GM12878 (cell line): ENCODE measurements around the gene POLD2. TPM values are rescaled to one million over a fixed set of nuclear protein-coding genes. Genes with fewer than 3 reads are reported as not detected.
A peak's percentile ranks its signal among the peaks of the same experiment; 100 is the strongest.

Experiments used
- ATAC-seq: fragments of 200-7000 bp; cut with Tn5 transposase; 3 replicates; pipeline ENCODE4 v1.9.1; 2020; ENCODE audit warnings: mild to moderate bottlenecking, moderate library complexity
- BruUV-seq: library from RNA; stranded (reverse); fragments of 400-500 nt; replicated peaks from 2 replicates; lab custom pipeline; 2021; lab: Mats Ljungman, UMichigan
- CTCF ChIA-PET: fragments of 300-600 bp; sonication (Branson Sonifier 250); formaldehyde crosslinking; extraction: SDS; loops from one replicate; lab custom pipeline; 2021; ENCODE audit warnings: inconsistent platforms; lab: Yijun Ruan, JAX
- POLR2A ChIA-PET: fragments of 350-600 bp; formaldehyde crosslinking; extraction: SDS; loops from one replicate; lab custom pipeline; 2021; ENCODE audit warnings: inconsistent platforms; lab: Charles Lee
- RAD21 ChIA-PET: fragments of 300-600 bp; sonication (Branson Sonifier 250); formaldehyde crosslinking; loops from one replicate; lab custom pipeline; 2023; ENCODE audit warnings: antibody characterized with exemption; ENCODE audit not compliant: unreplicated experiment; lab: Charles Lee
- SMC1A ChIA-PET: fragments of 300-600 bp; sonication (Branson Sonifier 250); formaldehyde crosslinking; loops from one replicate; lab custom pipeline; 2023; ENCODE audit not compliant: unreplicated experiment, uncharacterized antibody; lab: Charles Lee
- DNase-seq: peaks from one replicate; pipeline ENCODE4 v3.0.0-alpha.2; 2011; ENCODE audit warnings: low read depth, low spot score
- FAIRE-seq: peaks from 3 replicates; lab custom pipeline; 2011; peaks lifted over from hg19 to GRCh38; lab: Jason Lieb, UNC
- H2AFZ ChIP-seq: 2 replicates; pipeline ENCODE4 v1.6.0; 2011; ENCODE audit warnings: low read depth, low read length, control low read depth; ENCODE audit not compliant: control insufficient read depth
- H3K27ac ChIP-seq: 2 replicates; pipeline ENCODE4 v1.5.1; 2011; ENCODE audit warnings: control low read depth; ENCODE audit not compliant: control insufficient read depth, insufficient read depth
- H3K27me3 ChIP-seq, 2 experiments: replicated peaks in 1 of 2; 2 replicates each; pipeline versions ENCODE4 v1.6.0 to v1.6.1; 2011; ENCODE audit warnings: low read length in 1 of 2; ENCODE audit not compliant: control insufficient read depth in 2 of 2, insufficient read depth in 2 of 2
- H3K36me3 ChIP-seq, 2 experiments: 2 replicates each; pipeline ENCODE4 v1.5.1; 2011; ENCODE audit warnings: low read length in 1 of 2; ENCODE audit not compliant: control insufficient read depth in 2 of 2, insufficient read depth in 2 of 2
- H3K4me1 ChIP-seq: 2 replicates; pipeline ENCODE4 v1.6.1; 2011; ENCODE audit warnings: mild to moderate bottlenecking, low read length, moderate library complexity, mixed read lengths; ENCODE audit not compliant: control insufficient read depth, insufficient read depth
- H3K4me2 ChIP-seq: 2 replicates; pipeline ENCODE4 v1.6.0; 2011; ENCODE audit warnings: control low read depth; ENCODE audit not compliant: control insufficient read depth, insufficient read depth
- H3K4me3 ChIP-seq: fragments of 200-600 bp; sonication (generic); 2 replicates; pipeline ENCODE4 v1.5.1; 2016
- H3K79me2 ChIP-seq: 2 replicates; pipeline ENCODE4 v1.6.0; 2011; ENCODE audit warnings: low read length; ENCODE audit not compliant: control insufficient read depth, insufficient read depth
- H3K9ac ChIP-seq: 2 replicates; pipeline ENCODE4 v1.8.0; 2011; ENCODE audit warnings: low read length, control low read depth, mixed read lengths; ENCODE audit not compliant: control insufficient read depth, insufficient read depth
- H3K9me3 ChIP-seq: replicated peaks from 3 replicates; pipeline ENCODE4 v1.5.1; 2011; ENCODE audit warnings: mild to moderate bottlenecking, low read length; ENCODE audit not compliant: control insufficient read depth, insufficient read depth
- H4K20me1 ChIP-seq: 2 replicates; pipeline ENCODE4 v1.6.0; 2011; ENCODE audit not compliant: control insufficient read depth, insufficient read depth
- CHD2 ChIP-seq: IDR thresholded peaks from 2 replicates; pipeline ENCODE4 v1.6.1; 2011; ENCODE audit warnings: low read depth, low read length, improper control_type of control experiment, borderline replicate concordance
- EGR1 ChIP-seq, 2 experiments: IDR thresholded peaks; 1 replicate in 1 of 2; 2 replicates in 1 of 2; pipeline ENCODE4 v1.6.1; 2011 to 2012; ENCODE audit warnings: low read depth in 2 of 2, low read length in 2 of 2, borderline replicate concordance in 1 of 2, mild to moderate bottlenecking in 1 of 2, moderate library complexity in 1 of 2
- NFXL1 ChIP-seq: fragments of 450-650 bp; IDR thresholded peaks from 2 replicates; pipeline ENCODE4 v1.6.1; 2017; ENCODE audit warnings: antibody characterized with exemption, mild to moderate bottlenecking, borderline replicate concordance
- NR2F1 ChIP-seq: fragments of 450-650 bp; conservative IDR thresholded peaks from 2 replicates; pipeline ENCODE4 v1.6.1; 2017; ENCODE audit warnings: mild to moderate bottlenecking
- PML ChIP-seq: IDR thresholded peaks from 2 replicates; pipeline ENCODE4 v1.6.1; 2012; ENCODE audit warnings: low read length, inconsistent platforms
- POLR2A ChIP-seq: IDR thresholded peaks from 2 replicates; pipeline ENCODE4 v1.6.1; 2011; ENCODE audit warnings: low read depth, mild to moderate bottlenecking, low read length
- POLR2AphosphoS2 ChIP-seq: IDR thresholded peaks from 2 replicates; pipeline ENCODE4 v1.6.1; 2011; ENCODE audit warnings: low read depth, mild to moderate bottlenecking, low read length, improper control_type of control experiment, moderate library complexity
- POLR2AphosphoS5 ChIP-seq: IDR thresholded peaks from 2 replicates; pipeline ENCODE4 v1.6.1; 2011; ENCODE audit warnings: mild to moderate bottlenecking, low read length, inconsistent platforms
- POU2F2 ChIP-seq: IDR thresholded peaks from 3 replicates; pipeline ENCODE4 v1.6.1; 2011; ENCODE audit warnings: low read depth, mild to moderate bottlenecking, low read length, borderline replicate concordance
- SMAD5 ChIP-seq: IDR thresholded peaks from 2 replicates; pipeline ENCODE4 v1.6.1; 2016; ENCODE audit warnings: antibody characterized with exemption, low read depth
- TARDBP ChIP-seq: IDR thresholded peaks from 2 replicates; pipeline ENCODE4 v1.6.1; 2016; ENCODE audit warnings: borderline replicate concordance
- ZBED1 ChIP-seq: IDR thresholded peaks from 2 replicates; pipeline ENCODE4 v1.6.1; 2016; ENCODE audit warnings: borderline replicate concordance
- WGBS: methylation state at CpG from one replicate; pipeline ENCODE4 v1.1.6; 2016; ENCODE audit warnings: low lambda C conversion rate; ENCODE audit not compliant: insufficient replicate concordance, insufficient coverage; ENCODE audit errors: missing lambda C conversion rate; 5-methylcytosine and 5-hydroxymethylcytosine counted together
- in situ Hi-C: fragments of 300-500 bp; cut with MboI; formaldehyde crosslinking; loops from 9 replicates; pipeline ENCODE4 v1.14.3; 2018; ENCODE audit warnings: mixed read lengths
- intact Hi-C: fragments of 100-400 bp; cut with micrococcal nuclease; formaldehyde crosslinking; loops from one replicate; pipeline ENCODE4 v1.14.2; 2022; ENCODE audit not compliant: unreplicated experiment
- polyA plus RNA-seq, 11 experiments: library from polyadenylated mRNA; depleted of rRNA in 4 of 11; unstranded in 6 of 11; stranded (reverse) in 5 of 11; fragments of >200 nt; fragmentation: Nextera tagmentation in 4 of 11; fragmentation: Illumina TruSeq in 1 of 11; extraction: Ambion mirVana in 4 of 11; extraction: Trizol in 1 of 11; gene quantifications; 1 replicate in 1 of 11; 2 replicates in 10 of 11; pipeline versions ENCODE4 v1.2.1 to v1.2.3, GENCODE V29; 2011 to 2016; ENCODE audit warnings: inconsistent platforms in 2 of 11, missing spikeins in 2 of 11, low read depth in 1 of 11
- total RNA-seq, 4 experiments: library from RNA; depleted of rRNA in 3 of 4; stranded (reverse); fragments of >200 nt in 3 of 4; fragmentation: Illumina TruSeq in 1 of 4; extraction: Trizol in 1 of 4; gene quantifications; 2 replicates each; pipeline versions ENCODE4 v1.2.1 to v1.2.3, GENCODE V29; 2013 to 2021
- TF ChIP-seq, protein P1 (sequence below): fragments of 450-650 bp; IDR thresholded peaks from 2 replicates; pipeline ENCODE4 v1.6.1; 2017; ENCODE audit warnings: mild to moderate bottlenecking, moderate library complexity

The POLD2 gene
- total and polyA plus RNA-seq, 10 of the 15 experiments (the other 5 are each of a cell fraction or from before 2014, with no cell fraction given): 19.1 to 287 (median 169) TPM

DNA sequence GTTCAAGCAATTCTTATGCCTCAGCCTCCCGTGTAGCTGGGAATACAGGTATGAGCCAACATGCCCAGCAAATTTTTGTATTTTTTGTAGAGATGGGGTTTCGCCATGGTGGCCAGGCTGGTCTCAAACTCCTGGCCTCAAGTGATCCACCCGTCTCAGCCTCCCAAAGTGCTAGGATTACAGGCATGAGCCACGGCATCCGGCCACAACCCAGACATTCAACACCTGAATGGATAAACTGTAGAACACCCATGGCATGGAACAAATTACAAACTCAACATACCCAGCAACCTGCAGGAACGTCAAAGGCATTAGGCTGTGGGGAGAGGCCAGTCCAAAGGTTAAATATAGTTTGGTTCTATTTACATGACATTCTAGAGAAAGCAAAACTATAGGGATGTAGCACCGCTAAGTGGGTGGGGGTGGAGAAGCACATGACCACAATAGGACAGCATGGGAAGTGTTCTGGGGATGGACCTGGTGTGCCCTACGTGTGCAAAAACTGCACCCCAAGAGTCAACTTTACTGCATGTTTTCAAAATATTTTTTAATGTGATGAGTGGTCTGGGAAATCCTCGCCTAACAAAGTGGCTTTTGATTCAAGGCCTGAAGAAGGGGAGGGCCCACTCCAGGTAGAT, 51.5 kb downstream of the POLD2 start:
- WGBS: 71% methylated on average over 9 of the region's 9 CpGs
- Histone ChIP-seq H3K27me3 (no peaks in the 10 kb centered on the region), H3K27ac (no peak overlapping the region), H2AFZ (no peak overlapping the region), H3K79me2 (no peaks in the 10 kb centered on the region), H4K20me1 (no peaks in the 10 kb centered on the region), H3K36me3 (peaks cover 19 to 24% of the 10 kb centered on the region in 2 experiments), H3K4me1 (no peaks in the 10 kb centered on the region; the same call in 1 of the 2 replicates), H3K9ac (no peak overlapping the region), H3K4me3 (no peak overlapping the region), H3K9me3 (no peaks in the 10 kb centered on the region)
- no peak for DNase-seq
- intact Hi-C loops: loop anchor here (2.0 kb wide), 1 partner anchor 125 kb away; no protein-coding TSS in a partner anchor
- RAD21 ChIA-PET: no interaction called here
- POLR2A ChIA-PET: interaction anchor here (0.5 kb wide), 1 partner anchor 436 kb away, joined by 4 read pairs; no protein-coding TSS in a partner anchor
- no peak for ATAC-seq
- in situ Hi-C loops: no loop called here
- no TSS peak for BruUV-seq
- SMC1A ChIA-PET: interaction anchor here (0.8 to 1.6 kb wide), 3 partner anchors 9 to 52 kb away, joined by 3 to 4 read pairs (median 3); no protein-coding TSS in a partner anchor
- TF ChIP-seq PML (peak; percentile 46; the same call in 1 of the 2 replicates), SMAD5 (peak; percentile 49; the same call in 1 of the 2 replicates), NFXL1 (no peak)
- TF ChIP-seq, all 136 proteins: peak for 2
- no peak for FAIRE-seq
- CTCF ChIA-PET: interaction anchor here (1.0 to 1.5 kb wide), 2 partner anchors 13 to 125 kb away, joined by 4 to 6 read pairs; no protein-coding TSS in a partner anchor
- H3K4me2 ChIP-seq: no peak overlapping the region

DNA sequence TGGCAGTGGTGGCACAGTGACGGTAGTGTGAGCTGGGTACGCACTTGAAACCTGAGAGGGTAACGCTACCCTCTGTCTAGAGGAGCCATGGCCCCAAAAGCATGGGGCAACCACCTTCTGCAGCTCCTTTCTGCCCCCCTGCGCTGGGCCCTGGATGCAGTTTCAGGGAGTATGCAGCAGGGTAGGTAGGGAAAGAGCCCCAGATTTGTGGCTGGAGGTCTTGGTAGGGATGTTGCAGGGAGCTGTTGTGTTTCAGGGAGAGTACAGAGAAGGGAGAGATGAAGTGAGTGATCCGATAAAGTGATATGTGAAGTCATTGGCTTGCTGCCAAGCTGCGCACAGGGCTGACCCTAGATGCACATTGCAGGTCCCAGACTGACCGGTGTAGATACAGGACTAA, 55.3 kb downstream of the POLD2 start:
- Histone ChIP-seq H3K79me2 (no peaks in the 10 kb centered on the region), H3K4me1 (no peaks in the 10 kb centered on the region), H3K36me3 (peaks cover 3% of the 10 kb centered on the region in 2 experiments; a peak in 2 of 4 replicates), H3K9me3 (no peaks in the 10 kb centered on the region), H3K4me2 (no peak overlapping the region)
- intact Hi-C loops: no loop called here
- no peak for DNase-seq
- POLR2A ChIA-PET: interaction anchor here (0.6 to 0.8 kb wide), 2 partner anchors 24 to 57 kb away, joined by 4 to 8 read pairs; partner anchors contain the start of gene DBNL
- TF ChIP-seq TARDBP (0 out of 2 replicates have a peak, but pooled peaks have one; percentile 27), EGR1 (IDR thresholded peaks at IDR 0.05; ENCODE audit: borderline replicate concordance in 1 of 2, low read depth in 2 of 2, low read length in 2 of 2) (0 out of 3 replicates have a peak, but pooled peaks of 1 of the 2 experiments have one; percentile 5), CHD2 (no peak), POU2F2 (peak; percentile 45; the same call in 1 of the 3 replicates), POLR2A (peak; percentile 57), POLR2AphosphoS2 (peak; percentile 54; the same call in 1 of the 2 replicates), NR2F1 (no peak), ZBED1 (0 out of 2 replicates have a peak, but pooled peaks have one; percentile 11), POLR2AphosphoS5 (no peak)
- TF ChIP-seq, protein P1, sequence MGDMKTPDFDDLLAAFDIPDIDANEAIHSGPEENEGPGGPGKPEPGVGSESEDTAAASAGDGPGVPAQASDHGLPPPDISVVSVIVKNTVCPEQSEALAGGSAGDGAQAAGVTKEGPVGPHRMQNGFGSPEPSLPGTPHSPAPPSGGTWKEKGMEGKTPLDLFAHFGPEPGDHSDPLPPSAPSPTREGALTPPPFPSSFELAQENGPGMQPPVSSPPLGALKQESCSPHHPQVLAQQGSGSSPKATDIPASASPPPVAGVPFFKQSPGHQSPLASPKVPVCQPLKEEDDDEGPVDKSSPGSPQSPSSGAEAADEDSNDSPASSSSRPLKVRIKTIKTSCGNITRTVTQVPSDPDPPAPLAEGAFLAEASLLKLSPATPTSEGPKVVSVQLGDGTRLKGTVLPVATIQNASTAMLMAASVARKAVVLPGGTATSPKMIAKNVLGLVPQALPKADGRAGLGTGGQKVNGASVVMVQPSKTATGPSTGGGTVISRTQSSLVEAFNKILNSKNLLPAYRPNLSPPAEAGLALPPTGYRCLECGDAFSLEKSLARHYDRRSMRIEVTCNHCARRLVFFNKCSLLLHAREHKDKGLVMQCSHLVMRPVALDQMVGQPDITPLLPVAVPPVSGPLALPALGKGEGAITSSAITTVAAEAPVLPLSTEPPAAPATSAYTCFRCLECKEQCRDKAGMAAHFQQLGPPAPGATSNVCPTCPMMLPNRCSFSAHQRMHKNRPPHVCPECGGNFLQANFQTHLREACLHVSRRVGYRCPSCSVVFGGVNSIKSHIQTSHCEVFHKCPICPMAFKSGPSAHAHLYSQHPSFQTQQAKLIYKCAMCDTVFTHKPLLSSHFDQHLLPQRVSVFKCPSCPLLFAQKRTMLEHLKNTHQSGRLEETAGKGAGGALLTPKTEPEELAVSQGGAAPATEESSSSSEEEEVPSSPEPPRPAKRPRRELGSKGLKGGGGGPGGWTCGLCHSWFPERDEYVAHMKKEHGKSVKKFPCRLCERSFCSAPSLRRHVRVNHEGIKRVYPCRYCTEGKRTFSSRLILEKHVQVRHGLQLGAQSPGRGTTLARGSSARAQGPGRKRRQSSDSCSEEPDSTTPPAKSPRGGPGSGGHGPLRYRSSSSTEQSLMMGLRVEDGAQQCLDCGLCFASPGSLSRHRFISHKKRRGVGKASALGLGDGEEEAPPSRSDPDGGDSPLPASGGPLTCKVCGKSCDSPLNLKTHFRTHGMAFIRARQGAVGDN: no peak
- TF ChIP-seq, all 136 proteins: peak for 6
- FAIRE-seq (no peak), ATAC-seq (no peak)
- Histone ChIP-seq H3K27me3 (no peaks in the 10 kb centered on the region), H4K20me1 (no peaks in the 10 kb centered on the region), H3K4me3 (no peak overlapping the region), H2AFZ (no peak overlapping the region), H3K27ac (no peak overlapping the region), H3K9ac (no peak overlapping the region)
- in situ Hi-C loops: no loop called here
- SMC1A ChIA-PET: interaction anchor here (0.6 to 1.7 kb wide), 2 partner anchors 12 to 24 kb away, joined by 4 read pairs; partner anchors contain the start of gene DBNL
- RAD21 ChIA-PET: no interaction called here
- 79% methylated on average over 7 of the region's 7 CpGs for WGBS
- CTCF ChIA-PET: interaction anchor here (1.1 kb wide), 1 partner anchor 24 kb away, joined by 5 read pairs; the partner anchor contains the start of gene DBNL
- no TSS peak for BruUV-seq
